ENCODE measurements around the gene CCDC184.

DNA sequence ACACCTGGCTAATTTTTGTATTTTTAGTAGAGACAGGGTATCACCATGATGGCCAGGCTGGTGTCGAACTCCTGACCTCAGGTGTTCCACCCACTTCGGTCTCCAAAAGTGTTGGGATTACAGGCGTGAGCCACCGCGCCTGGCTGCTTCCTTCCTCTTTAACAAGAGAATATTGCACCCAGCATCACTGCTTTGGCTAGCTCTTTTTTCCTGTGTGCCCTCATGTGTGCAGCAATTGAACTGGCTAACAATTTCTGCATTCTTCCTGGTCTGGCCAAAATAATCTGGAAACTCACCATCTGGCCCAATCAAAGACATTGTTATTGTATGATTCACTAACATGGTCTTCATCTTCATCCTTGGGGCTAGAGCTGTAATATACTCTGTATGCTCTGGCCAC lies 23.4 kb upstream of the CCDC184 start:
- TF ChIP-seq, protein P1, sequence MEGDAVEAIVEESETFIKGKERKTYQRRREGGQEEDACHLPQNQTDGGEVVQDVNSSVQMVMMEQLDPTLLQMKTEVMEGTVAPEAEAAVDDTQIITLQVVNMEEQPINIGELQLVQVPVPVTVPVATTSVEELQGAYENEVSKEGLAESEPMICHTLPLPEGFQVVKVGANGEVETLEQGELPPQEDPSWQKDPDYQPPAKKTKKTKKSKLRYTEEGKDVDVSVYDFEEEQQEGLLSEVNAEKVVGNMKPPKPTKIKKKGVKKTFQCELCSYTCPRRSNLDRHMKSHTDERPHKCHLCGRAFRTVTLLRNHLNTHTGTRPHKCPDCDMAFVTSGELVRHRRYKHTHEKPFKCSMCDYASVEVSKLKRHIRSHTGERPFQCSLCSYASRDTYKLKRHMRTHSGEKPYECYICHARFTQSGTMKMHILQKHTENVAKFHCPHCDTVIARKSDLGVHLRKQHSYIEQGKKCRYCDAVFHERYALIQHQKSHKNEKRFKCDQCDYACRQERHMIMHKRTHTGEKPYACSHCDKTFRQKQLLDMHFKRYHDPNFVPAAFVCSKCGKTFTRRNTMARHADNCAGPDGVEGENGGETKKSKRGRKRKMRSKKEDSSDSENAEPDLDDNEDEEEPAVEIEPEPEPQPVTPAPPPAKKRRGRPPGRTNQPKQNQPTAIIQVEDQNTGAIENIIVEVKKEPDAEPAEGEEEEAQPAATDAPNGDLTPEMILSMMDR (IDR thresholded peaks at IDR 0.05; ENCODE audit: poor library complexity, severe bottlenecking): no peak
- TF ChIP-seq RAD21 (conservative IDR thresholded peaks at IDR 0.05) (no peak), POLR2AphosphoS5 (IDR thresholded peaks at IDR 0.05) (no peak), SMC3 (conservative IDR thresholded peaks at IDR 0.05; ENCODE audit: poor library complexity) (no peak), EZH2 (IDR thresholded peaks at IDR 0.05; ENCODE audit: borderline replicate concordance, insufficient read depth, low read length, poor library complexity, severe bottlenecking) (no peak), TAF1 (IDR thresholded peaks at IDR 0.05; ENCODE audit: low read depth) (no peak)
- TF ChIP-seq, protein P2, sequence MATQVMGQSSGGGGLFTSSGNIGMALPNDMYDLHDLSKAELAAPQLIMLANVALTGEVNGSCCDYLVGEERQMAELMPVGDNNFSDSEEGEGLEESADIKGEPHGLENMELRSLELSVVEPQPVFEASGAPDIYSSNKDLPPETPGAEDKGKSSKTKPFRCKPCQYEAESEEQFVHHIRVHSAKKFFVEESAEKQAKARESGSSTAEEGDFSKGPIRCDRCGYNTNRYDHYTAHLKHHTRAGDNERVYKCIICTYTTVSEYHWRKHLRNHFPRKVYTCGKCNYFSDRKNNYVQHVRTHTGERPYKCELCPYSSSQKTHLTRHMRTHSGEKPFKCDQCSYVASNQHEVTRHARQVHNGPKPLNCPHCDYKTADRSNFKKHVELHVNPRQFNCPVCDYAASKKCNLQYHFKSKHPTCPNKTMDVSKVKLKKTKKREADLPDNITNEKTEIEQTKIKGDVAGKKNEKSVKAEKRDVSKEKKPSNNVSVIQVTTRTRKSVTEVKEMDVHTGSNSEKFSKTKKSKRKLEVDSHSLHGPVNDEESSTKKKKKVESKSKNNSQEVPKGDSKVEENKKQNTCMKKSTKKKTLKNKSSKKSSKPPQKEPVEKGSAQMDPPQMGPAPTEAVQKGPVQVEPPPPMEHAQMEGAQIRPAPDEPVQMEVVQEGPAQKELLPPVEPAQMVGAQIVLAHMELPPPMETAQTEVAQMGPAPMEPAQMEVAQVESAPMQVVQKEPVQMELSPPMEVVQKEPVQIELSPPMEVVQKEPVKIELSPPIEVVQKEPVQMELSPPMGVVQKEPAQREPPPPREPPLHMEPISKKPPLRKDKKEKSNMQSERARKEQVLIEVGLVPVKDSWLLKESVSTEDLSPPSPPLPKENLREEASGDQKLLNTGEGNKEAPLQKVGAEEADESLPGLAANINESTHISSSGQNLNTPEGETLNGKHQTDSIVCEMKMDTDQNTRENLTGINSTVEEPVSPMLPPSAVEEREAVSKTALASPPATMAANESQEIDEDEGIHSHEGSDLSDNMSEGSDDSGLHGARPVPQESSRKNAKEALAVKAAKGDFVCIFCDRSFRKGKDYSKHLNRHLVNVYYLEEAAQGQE (IDR thresholded peaks at IDR 0.05; ENCODE audit: borderline replicate concordance): no peak
